Endothelial cell of umbilical vein (primary cell): ENCODE data around the gene ATP5IF1. TPM values are rescaled to one million over a fixed set of nuclear protein-coding genes. Genes with fewer than 3 reads are reported as not detected.
A peak's percentile ranks its signal among the peaks of the same experiment; 100 is the strongest.

ENCODE experiments used
- BruUV-seq: library from RNA; stranded (reverse); fragments of 400-500 nt; replicated peaks from 2 replicates; lab custom pipeline; 2021; lab: Mats Ljungman, UMichigan
- CTCF ChIA-PET: fragments of 300-600, 350-600 bp; sonication (Branson Sonifier 250); formaldehyde crosslinking; loops from one replicate; lab custom pipeline; 2021; ENCODE audit warnings: antibody characterized with exemption, inconsistent platforms; lab: Charles Lee
- POLR2A ChIA-PET: fragments of 300-600, 350-600 bp; sonication (Branson Sonifier 250); formaldehyde crosslinking; loops from one replicate; lab custom pipeline; 2021; ENCODE audit warnings: antibody characterized with exemption, inconsistent platforms; lab: Charles Lee
- DNase-seq: peaks from one replicate; pipeline ENCODE4 v3.0.0-alpha.2; 2011; ENCODE audit warnings: low read depth, low spot score
- FAIRE-seq: peaks from 2 replicates; lab custom pipeline; 2011; peaks lifted over from hg19 to GRCh38; lab: Jason Lieb, UNC
- H2AFZ ChIP-seq: 2 replicates; pipeline ENCODE4 v1.6.0; 2012; ENCODE audit warnings: low read depth, low read length, control low read depth, inconsistent platforms
- H3K27ac ChIP-seq: 2 replicates; pipeline ENCODE4 v1.5.1; 2011; ENCODE audit warnings: low read depth, mild to moderate bottlenecking, control low read depth, low read length, moderate library complexity; ENCODE audit not compliant: insufficient read depth
- H3K27me3 ChIP-seq, 2 experiments: 2 replicates each; pipeline versions ENCODE4 v1.6.0 to v1.6.1; 2011; ENCODE audit warnings: low read length in 2 of 2, mixed read lengths in 1 of 2; ENCODE audit not compliant: control insufficient read depth in 2 of 2, insufficient read depth in 2 of 2
- H3K36me3 ChIP-seq, 2 experiments: 2 replicates in 1 of 2; 3 replicates in 1 of 2; pipeline ENCODE4 v1.5.1; 2011; ENCODE audit warnings: low read length in 2 of 2, mild to moderate bottlenecking in 1 of 2, moderate library complexity in 1 of 2; ENCODE audit not compliant: control insufficient read depth in 2 of 2, insufficient read depth in 2 of 2; ENCODE audit errors: extremely low read depth in 1 of 2
- H3K4me1 ChIP-seq: 3 replicates; pipeline ENCODE4 v1.5.1; 2011; ENCODE audit warnings: mild to moderate bottlenecking, low read length; ENCODE audit not compliant: control insufficient read depth, insufficient read depth; ENCODE audit errors: extremely low read depth
- H3K4me2 ChIP-seq: 2 replicates; pipeline ENCODE4 v1.6.1; 2011; ENCODE audit warnings: low read length, control low read depth, mixed read lengths; ENCODE audit not compliant: insufficient read depth
- H3K4me3 ChIP-seq, 3 experiments: fragments of 200-600 bp in 1 of 3; sonication (generic), shearing (Covaris generic) in 1 of 3; replicated peaks in 1 of 3; 2 replicates each; pipeline ENCODE4 v1.5.1; 2011 to 2016; ENCODE audit warnings: control low read depth in 3 of 3, low read length in 3 of 3, mild to moderate bottlenecking in 2 of 3, inconsistent platforms in 1 of 3, low read depth in 1 of 3, moderate library complexity in 1 of 3; ENCODE audit not compliant: insufficient read depth in 1 of 3
- H3K79me2 ChIP-seq: 2 replicates; pipeline ENCODE4 v1.6.0; 2012; ENCODE audit warnings: low read length, inconsistent platforms; ENCODE audit not compliant: control insufficient read depth, insufficient read depth
- H3K9ac ChIP-seq: replicated peaks from 2 replicates; pipeline ENCODE3; 2011; ENCODE audit warnings: low read length, control low read depth; ENCODE audit not compliant: insufficient read depth; ENCODE audit errors: extremely low read depth
- H3K9me1 ChIP-seq: replicated peaks from 3 replicates; pipeline ENCODE4 v1.6.0; 2011; ENCODE audit warnings: mild to moderate bottlenecking, low read length; ENCODE audit not compliant: control insufficient read depth, insufficient read depth; ENCODE audit errors: extremely low read depth
- H3K9me3 ChIP-seq: replicated peaks from 2 replicates; pipeline ENCODE4 v1.5.1; 2012; ENCODE audit warnings: low read length, inconsistent platforms; ENCODE audit not compliant: control insufficient read depth, insufficient read depth
- H4K20me1 ChIP-seq: replicated peaks from 2 replicates; pipeline ENCODE3; 2011; ENCODE audit warnings: mild to moderate bottlenecking, low read length; ENCODE audit not compliant: control insufficient read depth, insufficient read depth; ENCODE audit errors: extremely low read depth
- EZH2 ChIP-seq: IDR thresholded peaks from 2 replicates; pipeline ENCODE4 v1.6.1; 2012; ENCODE audit warnings: borderline replicate concordance, low read depth, mild to moderate bottlenecking, moderate library complexity, low read length, inconsistent platforms; ENCODE audit not compliant: severe bottlenecking
- FOS ChIP-seq: IDR thresholded peaks from 2 replicates; pipeline ENCODE4 v1.6.1; 2011; ENCODE audit warnings: mild to moderate bottlenecking, low read length, moderate library complexity, borderline replicate concordance; ENCODE audit not compliant: insufficient read depth
- GATA2 ChIP-seq: IDR thresholded peaks from 2 replicates; pipeline ENCODE4 v1.7.0; 2011; ENCODE audit warnings: low read depth, mild to moderate bottlenecking, moderate library complexity, mixed read lengths, low read length; ENCODE audit not compliant: insufficient read length, insufficient read depth
- JUN ChIP-seq: IDR thresholded peaks from 2 replicates; pipeline ENCODE4 v1.6.1; 2011; ENCODE audit warnings: borderline replicate concordance, low read depth; ENCODE audit not compliant: insufficient read length, insufficient read depth
- MYC ChIP-seq: IDR thresholded peaks from one replicate; pipeline ENCODE4 v1.6.1; 2011; ENCODE audit warnings: mild to moderate bottlenecking, low read depth, low read length
- POLR2A ChIP-seq: IDR thresholded peaks from 2 replicates; pipeline ENCODE4 v1.6.1; 2012; ENCODE audit warnings: low read depth, mild to moderate bottlenecking, control low read depth, low read length
- POLR2AphosphoS5 ChIP-seq: IDR thresholded peaks from 2 replicates; pipeline ENCODE4 v1.6.1; 2012; ENCODE audit warnings: low read depth, mild to moderate bottlenecking, control low read depth, low read length, moderate library complexity; ENCODE audit not compliant: insufficient read depth
- dilution Hi-C: fragments of 300-500 bp; cut with MboI; formaldehyde crosslinking; loops from one replicate; pipeline ENCODE4 v1.15.0; 2019; ENCODE audit warnings: low sequenced_read_pairs; ENCODE audit not compliant: extremely low pct_ligation_motif_present
- intact Hi-C: fragments of 100-400 bp; cut with micrococcal nuclease; formaldehyde crosslinking; loops from one replicate; pipeline ENCODE4 v1.10.0; 2022
- polyA plus RNA-seq, 4 experiments: library from polyadenylated mRNA; depleted of rRNA in 3 of 4; stranded (reverse) in 3 of 4; unstranded in 1 of 4; fragments of >200 nt; gene quantifications; 2 replicates each; pipeline versions ENCODE4 v1.2.1 to v1.2.3, GENCODE V29; 2011 to 2012; ENCODE audit warnings: missing spikeins in 1 of 4
- total RNA-seq: library from RNA; stranded (reverse); gene quantifications from 2 replicates; pipeline ENCODE4 v1.2.3, GENCODE V29; 2021
- TF ChIP-seq, protein P1 (sequence below): IDR thresholded peaks from 2 replicates; pipeline ENCODE4 v1.6.1; 2011; ENCODE audit not compliant: insufficient read depth, insufficient read length
- TF ChIP-seq, protein P2 (sequence below), 2 donors: IDR thresholded peaks; 1 replicate in 1 of 2; 2 replicates in 1 of 2; pipeline ENCODE4 v1.5.1; 2011; ENCODE audit warnings: low read length in 2 of 2, mild to moderate bottlenecking in 2 of 2, moderate library complexity in 2 of 2, control low read depth in 1 of 2, inconsistent platforms in 1 of 2, low read depth in 1 of 2; ENCODE audit not compliant: insufficient read depth in 1 of 2; ENCODE audit errors: extremely low read depth in 1 of 2

Gene ATP5IF1
- total and polyA plus RNA-seq, 2 donors (not counting 3 experiments of a cell fraction or from before 2014, with no cell fraction given): 133 to 243 TPM

DNA sequence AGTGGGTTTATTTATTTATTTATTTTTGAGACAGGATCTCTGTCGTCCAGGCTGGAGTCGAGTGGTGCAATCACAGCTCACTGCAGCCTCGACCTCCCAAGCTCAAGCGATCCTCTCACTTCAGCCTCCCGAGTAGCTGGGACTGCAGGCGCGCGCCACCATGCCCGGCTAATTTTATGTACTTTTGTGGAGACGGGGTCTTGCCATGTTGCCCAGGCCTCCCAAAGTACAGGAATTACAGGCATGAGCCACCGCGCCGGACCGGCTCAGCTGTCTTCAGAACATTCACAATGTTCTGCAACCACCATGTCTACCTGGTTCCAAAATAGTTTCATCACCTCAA, 2.7 kb upstream of the ATP5IF1 start:
- no peaks in the 10 kb centered on the region for H3K9me3 ChIP-seq

More for the DNA sequence above, 2.7 kb upstream of the ATP5IF1 start:
- no peak overlapping the region for H3K4me2 ChIP-seq
- intact Hi-C loops: loop anchor here (2.0 kb wide), 1 partner anchor 26 kb away; the partner anchor contains the start of gene SESN2
- DNase-seq (no peak), FAIRE-seq (peak; percentile 48)
- peak overlapping the region in 1 of 3 experiments; percentile 97 for H3K4me3 ChIP-seq
- no peak overlapping the region for H3K9ac ChIP-seq
- CTCF ChIA-PET: no interaction called here
- no peak for TF ChIP-seq POLR2AphosphoS5
- TF ChIP-seq EZH2: no peak
- no peak for TF ChIP-seq MYC
- TF ChIP-seq FOS: no peak
- TF ChIP-seq, protein P1, sequence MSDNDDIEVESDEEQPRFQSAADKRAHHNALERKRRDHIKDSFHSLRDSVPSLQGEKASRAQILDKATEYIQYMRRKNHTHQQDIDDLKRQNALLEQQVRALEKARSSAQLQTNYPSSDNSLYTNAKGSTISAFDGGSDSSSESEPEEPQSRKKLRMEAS: no peak
- no peak for TF ChIP-seq POLR2A
- TF ChIP-seq, protein P2, sequence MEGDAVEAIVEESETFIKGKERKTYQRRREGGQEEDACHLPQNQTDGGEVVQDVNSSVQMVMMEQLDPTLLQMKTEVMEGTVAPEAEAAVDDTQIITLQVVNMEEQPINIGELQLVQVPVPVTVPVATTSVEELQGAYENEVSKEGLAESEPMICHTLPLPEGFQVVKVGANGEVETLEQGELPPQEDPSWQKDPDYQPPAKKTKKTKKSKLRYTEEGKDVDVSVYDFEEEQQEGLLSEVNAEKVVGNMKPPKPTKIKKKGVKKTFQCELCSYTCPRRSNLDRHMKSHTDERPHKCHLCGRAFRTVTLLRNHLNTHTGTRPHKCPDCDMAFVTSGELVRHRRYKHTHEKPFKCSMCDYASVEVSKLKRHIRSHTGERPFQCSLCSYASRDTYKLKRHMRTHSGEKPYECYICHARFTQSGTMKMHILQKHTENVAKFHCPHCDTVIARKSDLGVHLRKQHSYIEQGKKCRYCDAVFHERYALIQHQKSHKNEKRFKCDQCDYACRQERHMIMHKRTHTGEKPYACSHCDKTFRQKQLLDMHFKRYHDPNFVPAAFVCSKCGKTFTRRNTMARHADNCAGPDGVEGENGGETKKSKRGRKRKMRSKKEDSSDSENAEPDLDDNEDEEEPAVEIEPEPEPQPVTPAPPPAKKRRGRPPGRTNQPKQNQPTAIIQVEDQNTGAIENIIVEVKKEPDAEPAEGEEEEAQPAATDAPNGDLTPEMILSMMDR (IDR thresholded peaks at IDR 0.05; ENCODE audit: extremely low read depth in 1 of 2, insufficient read depth in 1 of 2, low read depth in 1 of 2, low read length in 2 of 2): no peak
- no peak for TF ChIP-seq JUN
- TF ChIP-seq GATA2: no peak
- dilution Hi-C loops: no loop called here
- BruUV-seq: no TSS peak
- H3K4me1 ChIP-seq: peaks cover 17% of the 10 kb centered on the region
- no peaks in the 10 kb centered on the region for H3K27me3 ChIP-seq
- H3K79me2 ChIP-seq: peaks cover 51% of the 10 kb centered on the region
- H4K20me1 ChIP-seq: no peaks in the 10 kb centered on the region
- H3K36me3 ChIP-seq: peaks cover 0 to 6% of the 10 kb centered on the region in 2 experiments
- H3K9me1 ChIP-seq: no peaks in the 10 kb centered on the region
- peak overlapping the region; percentile 68 for H2AFZ ChIP-seq
- POLR2A ChIA-PET: no interaction called here
- no peak overlapping the region for H3K27ac ChIP-seq
